Measurements from ENCODE around the gene DMXL2.
A peak's percentile ranks its signal among the peaks of the same experiment; 100 is the strongest.
"Not testable (repeated sequence)": the region's sequence is repeated elsewhere in the genome, so short reads cannot be mapped to it uniquely, and the experiment has no call there.

Gene DMXL2

GRCh38 chr15:51492528-51492927 lies 130.0 kb downstream of the DMXL2 start:
- DNase-seq (ENCODE audit: low spot score) = no peak

- DNase-seq (ENCODE audit: low spot score) = no peak
Observed at GRCh38 chr15:51491941-51492340, 130.6 kb downstream of the DMXL2 start.

GRCh38 chr15:51484781-51485180 lies 137.8 kb downstream of the DMXL2 start:
- peak; percentile 7 for DNase-seq (ENCODE audit: low spot score)

- no peak for DNase-seq (ENCODE audit: low spot score)
Observed at GRCh38 chr15:51483985-51484384, 138.6 kb downstream of the DMXL2 start.

GRCh38 chr15:51483520-51483919 lies 139.1 kb downstream of the DMXL2 start:
- no peak for DNase-seq (ENCODE audit: low spot score)

- no peak for DNase-seq (ENCODE audit: low spot score)
Observed at GRCh38 chr15:51475736-51476135, 146.8 kb downstream of the DMXL2 start.

- no peak for DNase-seq (ENCODE audit: low spot score)
Observed at GRCh38 chr15:51470512-51470911, 152.1 kb downstream of the DMXL2 start.

- no peak for DNase-seq (ENCODE audit: low spot score)
Observed at GRCh38 chr15:51460796-51461195, 161.8 kb downstream of the DMXL2 start.

GRCh38 chr15:51450001-51450400 lies 172.6 kb downstream of the DMXL2 start:
- no peak for DNase-seq (ENCODE audit: low spot score)

GRCh38 chr15:51448622-51449399 lies 173.8 kb downstream of the DMXL2 start:
- no peak for DNase-seq (ENCODE audit: low spot score)

- DNase-seq (ENCODE audit: low spot score) = no peak
Observed at GRCh38 chr15:51447855-51448621, 174.5 kb downstream of the DMXL2 start.

- not testable (repeated sequence) for DNase-seq (ENCODE audit: low spot score)
Observed at GRCh38 chr15:51446029-51446744, 176.4 kb downstream of the DMXL2 start.

- DNase-seq (ENCODE audit: low spot score) = no peak
Observed at GRCh38 chr15:51444807-51445206, 177.8 kb downstream of the DMXL2 start.

- DNase-seq (ENCODE audit: low spot score) = no peak
Observed at GRCh38 chr15:51444112-51444511, 178.5 kb downstream of the DMXL2 start.

- no peak for DNase-seq (ENCODE audit: low spot score)
Observed at GRCh38 chr15:51443282-51443914, 179.2 kb downstream of the DMXL2 start.

- no peak for DNase-seq (ENCODE audit: low spot score)
Observed at GRCh38 chr15:51438526-51438925, 184.0 kb downstream of the DMXL2 start.

- no peak for DNase-seq (ENCODE audit: low spot score)
Observed at GRCh38 chr15:51425517-51426040, 197.0 kb downstream of the DMXL2 start.

- DNase-seq (ENCODE audit: low spot score) = no peak
Observed at GRCh38 chr15:51424780-51425179, 197.8 kb downstream of the DMXL2 start.

GRCh38 chr15:51423040-51423439 lies 199.5 kb downstream of the DMXL2 start:
- DNase-seq (ENCODE audit: low spot score) = not testable (repeated sequence)

GRCh38 chr15:51416129-51416528 lies 206.4 kb downstream of the DMXL2 start:
- DNase-seq (ENCODE audit: low spot score) = no peak

- no peak for DNase-seq (ENCODE audit: low spot score)
Observed at GRCh38 chr15:51414256-51414860, 208.2 kb downstream of the DMXL2 start.
